MCF 10A (cell line): ENCODE data around the gene PRKACA. TPM values are rescaled to one million over a fixed set of nuclear protein-coding genes. Genes with fewer than 3 reads are reported as not detected.

ENCODE experiments used
- BruUV-seq: library from RNA; stranded (reverse); fragments of 400-500 nt; replicated peaks from 2 replicates; lab custom pipeline; 2021; lab: Mats Ljungman, UMichigan
- CTCF ChIA-PET: fragments of 300-600 bp; sonication (Branson Sonifier 250); formaldehyde crosslinking; extraction: SDS; loops from one replicate; lab custom pipeline; 2021; ENCODE audit warnings: antibody characterized with exemption, inconsistent platforms; lab: Yijun Ruan, JAX
- POLR2A ChIA-PET: fragments of 300-600, 350-650 bp; sonication (Branson Sonifier 250); formaldehyde crosslinking; extraction: SDS; loops from one replicate; lab custom pipeline; 2020; ENCODE audit warnings: antibody characterized with exemption, inconsistent platforms; lab: Yijun Ruan, JAX
- DNase-seq: peaks from one replicate; pipeline ENCODE4 v3.0.0-alpha.2; 2018; ENCODE audit not compliant: unreplicated experiment
- H3K27ac Mint-ChIP-seq: one replicate; pipeline ENCODE4 v1.8.0; 2022; ENCODE audit warnings: mild to moderate bottlenecking, low read depth, mixed read lengths; ENCODE audit not compliant: unreplicated experiment
- H3K27me3 Mint-ChIP-seq: one replicate; pipeline ENCODE4 v1.8.0; 2022; ENCODE audit warnings: mixed read lengths; ENCODE audit not compliant: insufficient read depth, unreplicated experiment
- H3K36me3 Mint-ChIP-seq: one replicate; pipeline ENCODE4 v1.8.0; 2022; ENCODE audit warnings: mild to moderate bottlenecking, moderate library complexity, mixed read lengths; ENCODE audit not compliant: insufficient read depth, unreplicated experiment
- H3K4me1 Mint-ChIP-seq: one replicate; pipeline ENCODE4 v1.8.0; 2022; ENCODE audit warnings: mixed read lengths; ENCODE audit not compliant: insufficient read depth, unreplicated experiment
- H3K4me3 Mint-ChIP-seq: one replicate; pipeline ENCODE4 v1.8.0; 2022; ENCODE audit warnings: mild to moderate bottlenecking, moderate library complexity, mixed read lengths; ENCODE audit not compliant: unreplicated experiment
- H3K9me3 Mint-ChIP-seq: one replicate; pipeline ENCODE4 v1.8.0; 2022; ENCODE audit warnings: mixed read lengths; ENCODE audit not compliant: unreplicated experiment
- CTCF ChIP-seq: fragments of 200-600 bp; IDR thresholded peaks from one replicate; pipeline ENCODE4 v1.8.0; 2022; ENCODE audit warnings: antibody characterized with exemption, mild to moderate bottlenecking; ENCODE audit not compliant: unreplicated experiment
- intact Hi-C: fragments of 100-400 bp; cut with micrococcal nuclease; formaldehyde crosslinking; loops from 2 replicates; pipeline ENCODE4 v1.14.1; 2022
- total RNA-seq: library from RNA; stranded (reverse); gene quantifications from 2 replicates; pipeline ENCODE4 v1.2.3, GENCODE V29; 2022

PRKACA gene
- total RNA-seq, 1 experiment from 2014 or later = 49.8 TPM

- no peak overlapping the region for H3K27ac Mint-ChIP-seq
- intact Hi-C loops = no loop called here
- H3K27me3 Mint-ChIP-seq = peaks cover 23% of the 10 kb centered on the region
- no peak for TF ChIP-seq CTCF
- ChIA-PET POLR2A (interaction anchor here (1.0 kb wide), 1 partner anchor 12 kb away, joined by 4 read pairs; no protein-coding TSS in a partner anchor), CTCF (interaction anchor here (0.6 to 2.5 kb wide), 18 partner anchors 9 to 738 kb away, joined by 3 to 24 read pairs (median 5); partner anchors contain the start of gene MISP3)
- H3K36me3 Mint-ChIP-seq = peaks cover 4% of the 10 kb centered on the region
- H3K4me3 Mint-ChIP-seq = no peak overlapping the region
- H3K4me1 Mint-ChIP-seq = peaks cover 13% of the 10 kb centered on the region
- no peaks in the 10 kb centered on the region for H3K9me3 Mint-ChIP-seq
- no peak for DNase-seq
- no TSS peak for BruUV-seq
These were observed 57.9 kb downstream of the PRKACA start for GRCh38 chr19:14059652-14060155.

- Mint-ChIP-seq H3K27ac (no peak overlapping the region), H3K4me3 (no peak overlapping the region), H3K36me3 (peaks cover 4% of the 10 kb centered on the region), H3K27me3 (peaks cover 23% of the 10 kb centered on the region), H3K9me3 (no peaks in the 10 kb centered on the region), H3K4me1 (peaks cover 13% of the 10 kb centered on the region)
- ChIA-PET CTCF (interaction anchor here (0.6 to 2.5 kb wide), 16 partner anchors 10 to 326 kb away, joined by 3 to 24 read pairs (median 5); partner anchors contain the start of gene MISP3), POLR2A (no interaction called here)
- no TSS peak for BruUV-seq
- no peak for DNase-seq
- TF ChIP-seq CTCF = peak; percentile 61
- intact Hi-C loops = no loop called here
These were observed 58.5 kb downstream of the PRKACA start for GRCh38 chr19:14059093-14059480.

GRCh38 chr19:14058182-14059092 lies 59.1 kb downstream of the PRKACA start:
- POLR2A ChIA-PET = no interaction called here
- Mint-ChIP-seq H3K36me3 (peaks cover 4% of the 10 kb centered on the region), H3K4me3 (no peak overlapping the region), H3K9me3 (no peaks in the 10 kb centered on the region), H3K27me3 (peaks cover 23% of the 10 kb centered on the region), H3K4me1 (peaks cover 13% of the 10 kb centered on the region), H3K27ac (no peak overlapping the region)
- intact Hi-C loops = no loop called here
- BruUV-seq = no TSS peak
- no peak for TF ChIP-seq CTCF
- no peak for DNase-seq
- CTCF ChIA-PET = interaction anchor here (0.6 to 2.5 kb wide), 17 partner anchors 9 to 304 kb away, joined by 3 to 24 read pairs (median 4); partner anchors contain the start of gene MISP3

- intact Hi-C loops = no loop called here
- Mint-ChIP-seq H3K27me3 (peaks cover 23% of the 10 kb centered on the region), H3K9me3 (no peaks in the 10 kb centered on the region), H3K27ac (no peak overlapping the region), H3K4me3 (no peak overlapping the region), H3K36me3 (peaks cover 4% of the 10 kb centered on the region), H3K4me1 (peaks cover 13% of the 10 kb centered on the region)
- no TSS peak for BruUV-seq
- no peak for DNase-seq
- ChIA-PET CTCF (interaction anchor here (0.6 to 1.9 kb wide), 6 partner anchors 8 to 188 kb away, joined by 3 to 9 read pairs (median 3); partner anchors contain the start of gene MISP3), POLR2A (no interaction called here)
- no peak for TF ChIP-seq CTCF
These were observed 60.7 kb downstream of the PRKACA start for GRCh38 chr19:14056741-14057356.
